ENCODE data around the gene PCNX1.
"Not testable (repeated sequence)": the region's sequence is repeated elsewhere in the genome, so short reads cannot be mapped to it uniquely, and the experiment has no call there.

The PCNX1 gene

GRCh38 chr14:70942342-70942706, 35.1 kb downstream of the PCNX1 start:
- TF ChIP-seq CTCF (IDR thresholded peaks at IDR 0.05; ENCODE audit: low read depth, low read length, poor library complexity, severe bottlenecking) (no peak), EZH2phosphoT487 (IDR thresholded peaks at IDR 0.05; ENCODE audit: borderline replicate concordance, low read length) (no peak)
- H3K27me3 ChIP-seq (ENCODE audit: control insufficient read depth, low read length), result no peaks in the 10 kb centered on the region
- H3K9me3 ChIP-seq (ENCODE audit: control insufficient read depth, insufficient read depth, low read length), result peaks cover 26% of the 10 kb centered on the region; the same call in 1 of the 2 replicates
- no peak overlapping the region for H3K4me2 ChIP-seq (ENCODE audit: low read length)
- peaks cover 32% of the 10 kb centered on the region for H3K79me2 ChIP-seq (ENCODE audit: control insufficient read depth, low read length)
- no peaks in the 10 kb centered on the region for H3F3A ChIP-seq (ENCODE audit: control insufficient read depth, insufficient read depth)
- no peaks in the 10 kb centered on the region for H3K9me2 ChIP-seq (replicated peaks; ENCODE audit: control insufficient read depth, low read length)
- no peaks in the 10 kb centered on the region for H4K20me1 ChIP-seq (ENCODE audit: control insufficient read depth, insufficient read depth, low read depth, low read length)
- peaks cover 18% of the 10 kb centered on the region for H3K36me3 ChIP-seq (ENCODE audit: control insufficient read depth, low read length)
- H3K4me1 ChIP-seq (ENCODE audit: control insufficient read depth, low read length), result no peaks in the 10 kb centered on the region
- H3K4me3 ChIP-seq (ENCODE audit: low read length), result no peak overlapping the region
- H3K27ac ChIP-seq (ENCODE audit: low read depth, low read length), result no peak overlapping the region

GRCh38 chr14:70942721-70943120, 35.5 kb downstream of the PCNX1 start:
- H3K9me3 ChIP-seq (ENCODE audit: control insufficient read depth, insufficient read depth, low read length), result peaks cover 26% of the 10 kb centered on the region; the same call in 1 of the 2 replicates
- peaks cover 32% of the 10 kb centered on the region for H3K79me2 ChIP-seq (ENCODE audit: control insufficient read depth, low read length)

GRCh38 chr14:70943838-70944237, 36.6 kb downstream of the PCNX1 start:
- Histone ChIP-seq H3K9me3 (ENCODE audit: control insufficient read depth, insufficient read depth, low read length) (peaks cover 26% of the 10 kb centered on the region; the same call in 1 of the 2 replicates), H3K27me3 (ENCODE audit: control insufficient read depth, low read length) (no peaks in the 10 kb centered on the region), H3F3A (ENCODE audit: control insufficient read depth, insufficient read depth) (no peaks in the 10 kb centered on the region), H3K4me1 (ENCODE audit: control insufficient read depth, low read length) (no peaks in the 10 kb centered on the region), H3K27ac (ENCODE audit: low read depth, low read length) (no peak overlapping the region), H4K20me1 (ENCODE audit: control insufficient read depth, insufficient read depth, low read depth, low read length) (no peaks in the 10 kb centered on the region), H3K79me2 (ENCODE audit: control insufficient read depth, low read length) (peaks cover 28% of the 10 kb centered on the region), H3K36me3 (ENCODE audit: control insufficient read depth, low read length) (peaks cover 26% of the 10 kb centered on the region), H3K4me2 (ENCODE audit: low read length) (no peak overlapping the region), H3K4me3 (ENCODE audit: low read length) (no peak overlapping the region), H3K9me2 (replicated peaks; ENCODE audit: control insufficient read depth, low read length) (no peaks in the 10 kb centered on the region)
- TF ChIP-seq CTCF (IDR thresholded peaks at IDR 0.05; ENCODE audit: low read depth, low read length, poor library complexity, severe bottlenecking) (no peak), EZH2phosphoT487 (IDR thresholded peaks at IDR 0.05; ENCODE audit: borderline replicate concordance, low read length) (no peak)

More at GRCh38 chr14:70942721-70943120, 35.5 kb downstream of the PCNX1 start:
- H3K27ac ChIP-seq (ENCODE audit: low read depth, low read length); H3F3A ChIP-seq (ENCODE audit: control insufficient read depth, insufficient read depth); H3K27me3 ChIP-seq (ENCODE audit: control insufficient read depth, low read length); H3K4me1 ChIP-seq (ENCODE audit: control insufficient read depth, low read length); H3K9me2 ChIP-seq (replicated peaks; ENCODE audit: control insufficient read depth, low read length); H4K20me1 ChIP-seq (ENCODE audit: control insufficient read depth, insufficient read depth, low read depth, low read length); H3K4me2 ChIP-seq (ENCODE audit: low read length); H3K4me3 ChIP-seq (ENCODE audit: low read length): not testable (repeated sequence)
- H3K36me3 ChIP-seq (ENCODE audit: control insufficient read depth, low read length), result peaks cover 22% of the 10 kb centered on the region

DNA sequence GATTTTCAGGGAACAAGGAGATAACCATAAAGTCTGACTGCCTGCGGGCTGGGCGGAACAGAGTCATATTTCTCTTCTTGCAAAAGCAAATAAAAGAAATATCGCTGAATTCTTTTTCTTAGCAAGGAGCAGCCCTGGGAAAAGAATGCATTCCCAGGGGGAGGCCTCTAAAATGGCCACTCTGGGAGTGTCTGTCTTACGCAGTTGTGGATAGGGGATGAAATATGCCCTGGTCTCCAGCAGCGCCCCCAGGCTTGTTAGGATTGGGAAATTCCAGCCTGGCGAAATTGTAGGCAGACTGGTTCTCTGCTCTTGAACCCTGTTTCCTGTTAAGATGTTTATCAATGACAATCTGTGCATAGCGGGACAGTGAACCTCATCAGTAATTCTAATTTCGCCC, 40.5 kb downstream of the PCNX1 start:
- Histone ChIP-seq H4K20me1 (ENCODE audit: control insufficient read depth, insufficient read depth, low read depth, low read length) (no peaks in the 10 kb centered on the region), H3K36me3 (ENCODE audit: control insufficient read depth, low read length) (peaks cover 33% of the 10 kb centered on the region), H3K27ac (ENCODE audit: low read depth, low read length) (no peak overlapping the region), H3F3A (ENCODE audit: control insufficient read depth, insufficient read depth) (no peaks in the 10 kb centered on the region), H3K79me2 (ENCODE audit: control insufficient read depth, low read length) (peaks cover 17% of the 10 kb centered on the region), H3K4me1 (ENCODE audit: control insufficient read depth, low read length) (no peaks in the 10 kb centered on the region), H3K4me2 (ENCODE audit: low read length) (no peak overlapping the region), H3K4me3 (ENCODE audit: low read length) (no peak overlapping the region), H3K27me3 (ENCODE audit: control insufficient read depth, low read length) (no peaks in the 10 kb centered on the region), H3K9me2 (replicated peaks; ENCODE audit: control insufficient read depth, low read length) (no peaks in the 10 kb centered on the region), H3K9me3 (ENCODE audit: control insufficient read depth, insufficient read depth, low read length) (peaks cover 20% of the 10 kb centered on the region; the same call in 1 of the 2 replicates)
- no peak for TF ChIP-seq CTCF (IDR thresholded peaks at IDR 0.05; ENCODE audit: low read depth, low read length, poor library complexity, severe bottlenecking)
- no peak for TF ChIP-seq EZH2phosphoT487 (IDR thresholded peaks at IDR 0.05; ENCODE audit: borderline replicate concordance, low read length)

All from DOHH2 (cell line).